ENCODE results near the gene VPS11.
A peak's percentile ranks its signal among the peaks of the same experiment; 100 is the strongest.
"Not testable (repeated sequence)": the region's sequence is repeated elsewhere in the genome, so short reads cannot be mapped to it uniquely, and the experiment has no call there.

The VPS11 gene

GRCh38 chr11:119039471-119039870, 28.1 kb upstream of the VPS11 start:
- DNase-seq = not testable (repeated sequence)

GRCh38 chr11:119041821-119042514, 25.6 kb upstream of the VPS11 start:
- no peak for DNase-seq

GRCh38 chr11:119042927-119043326, 24.7 kb upstream of the VPS11 start:
- no peak for DNase-seq

- DNase-seq = no peak
Observed at GRCh38 chr11:119044708-119045107, 22.9 kb upstream of the VPS11 start.

- no peak for DNase-seq
Observed at GRCh38 chr11:119046489-119046888, 21.1 kb upstream of the VPS11 start.

- no peak for DNase-seq
Observed at GRCh38 chr11:119047205-119047604, 20.4 kb upstream of the VPS11 start.

GRCh38 chr11:119048644-119049043, 19.0 kb upstream of the VPS11 start:
- DNase-seq = no peak

GRCh38 chr11:119049081-119049480, 18.5 kb upstream of the VPS11 start:
- DNase-seq = no peak

GRCh38 chr11:119051440-119052162, 16.0 kb upstream of the VPS11 start:
- DNase-seq = peak; percentile 23 to 35

GRCh38 chr11:119052163-119052814, 15.3 kb upstream of the VPS11 start:
- no peak for DNase-seq

- DNase-seq = no peak
Observed at GRCh38 chr11:119054418-119054817, 13.2 kb upstream of the VPS11 start.

GRCh38 chr11:119055901-119056300, 11.7 kb upstream of the VPS11 start:
- DNase-seq = no peak

- DNase-seq = peak; percentile 59 to 67
Observed at GRCh38 chr11:119056421-119056999, 11.1 kb upstream of the VPS11 start.

- peak; percentile 98 for DNase-seq
Observed at GRCh38 chr11:119057000-119057769, 10.4 kb upstream of the VPS11 start, which contains the start of gene HYOU1. Gene HYOU1 (minus strand): TSS chr11:119057205. CDS start chr11:119056160, 1,045 bp downstream.

- DNase-seq = not testable (repeated sequence)
Observed at GRCh38 chr11:119059128-119059527, 8.5 kb upstream of the VPS11 start.

GRCh38 chr11:119061256-119061655, 6.4 kb upstream of the VPS11 start:
- no peak for DNase-seq

GRCh38 chr11:119062779-119063178, 4.8 kb upstream of the VPS11 start:
- no peak for DNase-seq

GRCh38 chr11:119065369-119065768, 2.2 kb upstream of the VPS11 start:
- DNase-seq = peak; percentile 54 to 68

- no peak for DNase-seq
Observed at GRCh38 chr11:119077839-119078238, 10.2 kb downstream of the VPS11 start.

GRCh38 chr11:119078675-119079420, 11.2 kb downstream of the VPS11 start:
- DNase-seq = no peak

GRCh38 chr11:119081682-119082260, 14.2 kb downstream of the VPS11 start:
- no peak for DNase-seq
